Endothelial cell of umbilical vein (primary cell): ENCODE results near the gene OSBPL10. TPM values are rescaled to one million over a fixed set of nuclear protein-coding genes. Genes with fewer than 3 reads are reported as not detected.

Experiments used
- BruUV-seq: library from RNA; stranded (reverse); fragments of 400-500 nt; replicated peaks from 2 replicates; lab custom pipeline; 2021; lab: Mats Ljungman, UMichigan
- CTCF ChIA-PET: fragments of 300-600, 350-600 bp; sonication (Branson Sonifier 250); formaldehyde crosslinking; loops from one replicate; lab custom pipeline; 2021; ENCODE audit warnings: antibody characterized with exemption, inconsistent platforms; lab: Charles Lee
- POLR2A ChIA-PET: fragments of 300-600, 350-600 bp; sonication (Branson Sonifier 250); formaldehyde crosslinking; loops from one replicate; lab custom pipeline; 2021; ENCODE audit warnings: antibody characterized with exemption, inconsistent platforms; lab: Charles Lee
- DNase-seq: peaks from one replicate; pipeline ENCODE4 v3.0.0-alpha.2; 2011; ENCODE audit warnings: low read depth, low spot score
- FAIRE-seq: peaks from 2 replicates; lab custom pipeline; 2011; peaks lifted over from hg19 to GRCh38; lab: Jason Lieb, UNC
- H2AFZ ChIP-seq: 2 replicates; pipeline ENCODE4 v1.6.0; 2012; ENCODE audit warnings: low read depth, low read length, control low read depth, inconsistent platforms
- H3K27ac ChIP-seq: 2 replicates; pipeline ENCODE4 v1.5.1; 2011; ENCODE audit warnings: low read depth, mild to moderate bottlenecking, control low read depth, low read length, moderate library complexity; ENCODE audit not compliant: insufficient read depth
- H3K27me3 ChIP-seq, 2 experiments: 2 replicates each; pipeline versions ENCODE4 v1.6.0 to v1.6.1; 2011; ENCODE audit warnings: low read length in 2 of 2, mixed read lengths in 1 of 2; ENCODE audit not compliant: control insufficient read depth in 2 of 2, insufficient read depth in 2 of 2
- H3K36me3 ChIP-seq, 2 experiments: 2 replicates in 1 of 2; 3 replicates in 1 of 2; pipeline ENCODE4 v1.5.1; 2011; ENCODE audit warnings: low read length in 2 of 2, mild to moderate bottlenecking in 1 of 2, moderate library complexity in 1 of 2; ENCODE audit not compliant: control insufficient read depth in 2 of 2, insufficient read depth in 2 of 2; ENCODE audit errors: extremely low read depth in 1 of 2
- H3K4me1 ChIP-seq: 3 replicates; pipeline ENCODE4 v1.5.1; 2011; ENCODE audit warnings: mild to moderate bottlenecking, low read length; ENCODE audit not compliant: control insufficient read depth, insufficient read depth; ENCODE audit errors: extremely low read depth
- H3K4me2 ChIP-seq: 2 replicates; pipeline ENCODE4 v1.6.1; 2011; ENCODE audit warnings: low read length, control low read depth, mixed read lengths; ENCODE audit not compliant: insufficient read depth
- H3K4me3 ChIP-seq, 3 experiments: fragments of 200-600 bp in 1 of 3; sonication (generic), shearing (Covaris generic) in 1 of 3; replicated peaks in 1 of 3; 2 replicates each; pipeline ENCODE4 v1.5.1; 2011 to 2016; ENCODE audit warnings: control low read depth in 3 of 3, low read length in 3 of 3, mild to moderate bottlenecking in 2 of 3, inconsistent platforms in 1 of 3, low read depth in 1 of 3, moderate library complexity in 1 of 3; ENCODE audit not compliant: insufficient read depth in 1 of 3
- H3K79me2 ChIP-seq: 2 replicates; pipeline ENCODE4 v1.6.0; 2012; ENCODE audit warnings: low read length, inconsistent platforms; ENCODE audit not compliant: control insufficient read depth, insufficient read depth
- H3K9ac ChIP-seq: replicated peaks from 2 replicates; pipeline ENCODE3; 2011; ENCODE audit warnings: low read length, control low read depth; ENCODE audit not compliant: insufficient read depth; ENCODE audit errors: extremely low read depth
- H3K9me1 ChIP-seq: replicated peaks from 3 replicates; pipeline ENCODE4 v1.6.0; 2011; ENCODE audit warnings: mild to moderate bottlenecking, low read length; ENCODE audit not compliant: control insufficient read depth, insufficient read depth; ENCODE audit errors: extremely low read depth
- H3K9me3 ChIP-seq: replicated peaks from 2 replicates; pipeline ENCODE4 v1.5.1; 2012; ENCODE audit warnings: low read length, inconsistent platforms; ENCODE audit not compliant: control insufficient read depth, insufficient read depth
- H4K20me1 ChIP-seq: replicated peaks from 2 replicates; pipeline ENCODE3; 2011; ENCODE audit warnings: mild to moderate bottlenecking, low read length; ENCODE audit not compliant: control insufficient read depth, insufficient read depth; ENCODE audit errors: extremely low read depth
- CTCF ChIP-seq, 2 donors: IDR thresholded peaks; 1 replicate in 1 of 2; 2 replicates in 1 of 2; pipeline ENCODE4 v1.5.1; 2011; ENCODE audit warnings: low read length in 2 of 2, mild to moderate bottlenecking in 2 of 2, moderate library complexity in 2 of 2, control low read depth in 1 of 2, inconsistent platforms in 1 of 2, low read depth in 1 of 2; ENCODE audit not compliant: insufficient read depth in 1 of 2; ENCODE audit errors: extremely low read depth in 1 of 2
- EZH2 ChIP-seq: IDR thresholded peaks from 2 replicates; pipeline ENCODE4 v1.6.1; 2012; ENCODE audit warnings: borderline replicate concordance, low read depth, mild to moderate bottlenecking, moderate library complexity, low read length, inconsistent platforms; ENCODE audit not compliant: severe bottlenecking
- FOS ChIP-seq: IDR thresholded peaks from 2 replicates; pipeline ENCODE4 v1.6.1; 2011; ENCODE audit warnings: mild to moderate bottlenecking, low read length, moderate library complexity, borderline replicate concordance; ENCODE audit not compliant: insufficient read depth
- GATA2 ChIP-seq: IDR thresholded peaks from 2 replicates; pipeline ENCODE4 v1.7.0; 2011; ENCODE audit warnings: low read depth, mild to moderate bottlenecking, moderate library complexity, mixed read lengths, low read length; ENCODE audit not compliant: insufficient read length, insufficient read depth
- JUN ChIP-seq: IDR thresholded peaks from 2 replicates; pipeline ENCODE4 v1.6.1; 2011; ENCODE audit warnings: borderline replicate concordance, low read depth; ENCODE audit not compliant: insufficient read length, insufficient read depth
- MAX ChIP-seq: IDR thresholded peaks from 2 replicates; pipeline ENCODE4 v1.6.1; 2011; ENCODE audit not compliant: insufficient read depth, insufficient read length
- MYC ChIP-seq: IDR thresholded peaks from one replicate; pipeline ENCODE4 v1.6.1; 2011; ENCODE audit warnings: mild to moderate bottlenecking, low read depth, low read length
- POLR2A ChIP-seq: IDR thresholded peaks from 2 replicates; pipeline ENCODE4 v1.6.1; 2012; ENCODE audit warnings: low read depth, mild to moderate bottlenecking, control low read depth, low read length
- POLR2AphosphoS5 ChIP-seq: IDR thresholded peaks from 2 replicates; pipeline ENCODE4 v1.6.1; 2012; ENCODE audit warnings: low read depth, mild to moderate bottlenecking, control low read depth, low read length, moderate library complexity; ENCODE audit not compliant: insufficient read depth
- dilution Hi-C: fragments of 300-500 bp; cut with MboI; formaldehyde crosslinking; loops from one replicate; pipeline ENCODE4 v1.15.0; 2019; ENCODE audit warnings: low sequenced_read_pairs; ENCODE audit not compliant: extremely low pct_ligation_motif_present
- intact Hi-C: fragments of 100-400 bp; cut with micrococcal nuclease; formaldehyde crosslinking; loops from one replicate; pipeline ENCODE4 v1.10.0; 2022
- polyA plus RNA-seq, 4 experiments: library from polyadenylated mRNA; depleted of rRNA in 3 of 4; stranded (reverse) in 3 of 4; unstranded in 1 of 4; fragments of >200 nt; gene quantifications; 2 replicates each; pipeline versions ENCODE4 v1.2.1 to v1.2.3, GENCODE V29; 2011 to 2012; ENCODE audit warnings: missing spikeins in 1 of 4
- total RNA-seq: library from RNA; stranded (reverse); gene quantifications from 2 replicates; pipeline ENCODE4 v1.2.3, GENCODE V29; 2021

Gene OSBPL10
- total and polyA plus RNA-seq, 2 donors (not counting 3 experiments of a cell fraction or from before 2014, with no cell fraction given): 10.8 to 47.6 TPM

GRCh38 chr3:31976302-31976701 is 4.8 kb downstream of the OSBPL10 start:
- dilution Hi-C loops: no loop called here
- no peak overlapping the region for H3K27ac ChIP-seq
- H3K9ac ChIP-seq: no peak overlapping the region
- H3K4me1 ChIP-seq: peaks cover 9% of the 10 kb centered on the region
- no peaks in the 10 kb centered on the region for H3K27me3 ChIP-seq
- FAIRE-seq (no peak), DNase-seq (no peak)
- ChIA-PET CTCF (interaction anchor here (1.6 kb wide), 1 partner anchor 9 kb away, joined by 6 read pairs; no protein-coding TSS in a partner anchor), POLR2A (no interaction called here)
- no peaks in the 10 kb centered on the region for H3K36me3 ChIP-seq
- no peaks in the 10 kb centered on the region for H3K9me3 ChIP-seq
- H3K9me1 ChIP-seq: no peaks in the 10 kb centered on the region
- no peak for TF ChIP-seq FOS
- TF ChIP-seq POLR2AphosphoS5: no peak
- no peak for TF ChIP-seq JUN
- TF ChIP-seq EZH2: no peak
- TF ChIP-seq CTCF (IDR thresholded peaks at IDR 0.05; ENCODE audit: extremely low read depth in 1 of 2, insufficient read depth in 1 of 2, low read depth in 1 of 2, low read length in 2 of 2): no peak
- TF ChIP-seq GATA2: no peak
- no peak for TF ChIP-seq POLR2A
- no peak for TF ChIP-seq MAX
- no peak for TF ChIP-seq MYC
- H3K4me2 ChIP-seq: no peak overlapping the region
- H3K4me3 ChIP-seq: no peak overlapping the region
- peaks cover 43% of the 10 kb centered on the region for H3K79me2 ChIP-seq
- intact Hi-C loops: no loop called here
- peaks cover 3% of the 10 kb centered on the region for H4K20me1 ChIP-seq
- no TSS peak for BruUV-seq
- H2AFZ ChIP-seq: no peak overlapping the region
